SK-N-MC (cell line): ENCODE measurements around the gene GRIP2.

Experiments
- EZH2 ChIP-seq: fragments of 200-600 bp; sonication (generic); IDR thresholded peaks from one replicate; pipeline ENCODE4 v1.6.1; 2017; ENCODE audit warnings: antibody characterized with exemption
- POLR2AphosphoS5 ChIP-seq: IDR thresholded peaks from 2 replicates; pipeline ENCODE4 v1.6.1; 2012; ENCODE audit warnings: mild to moderate bottlenecking, low read depth, low read length, borderline replicate concordance

DNA sequence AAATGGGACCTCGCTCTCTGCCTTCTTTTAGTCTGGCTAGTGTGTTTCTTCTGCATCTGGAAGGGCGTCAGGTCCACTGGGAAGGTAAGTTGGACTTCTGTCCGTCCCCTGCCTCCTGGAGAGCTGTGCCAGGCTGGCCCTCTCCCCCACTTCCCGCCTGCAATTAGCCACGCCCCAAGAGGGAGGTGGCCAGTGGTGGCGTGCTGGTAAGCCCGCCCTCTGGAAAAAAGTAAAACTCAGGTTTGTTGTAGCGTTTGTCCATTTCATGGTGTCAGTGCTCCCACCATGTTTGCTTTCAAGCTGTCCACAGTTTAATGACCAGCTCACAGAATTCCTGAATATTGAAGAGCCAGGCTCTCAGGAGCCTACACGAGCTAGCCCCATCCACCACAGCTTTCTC lies 82.1 kb downstream of the GRIP2 start:
- TF ChIP-seq EZH2 (no peak), POLR2AphosphoS5 (no peak)
